Stimulated activated memory B cell treated with anti-CD40 and anti-IgM and Interleukin-4, amounts not matched to agents 10 μg/mL and 1 μg/mL and 100 μg/mL, for 72 hours (primary cell): ENCODE data around the gene LAYN.

Source experiments
- ATAC-seq: fragments of 150-1000 bp; cut with Tn5 transposase; 2 replicates; pipeline ENCODE4 v1.10.0; 2021
- H3K27ac Mint-ChIP-seq: one replicate; pipeline ENCODE4 v1.8.0; 2022; ENCODE audit warnings: mild to moderate bottlenecking, mixed read lengths
- H3K27me3 Mint-ChIP-seq: one replicate; pipeline ENCODE4 v1.8.0; 2022; ENCODE audit warnings: mixed read lengths
- H3K36me3 Mint-ChIP-seq: one replicate; pipeline ENCODE4 v1.8.0; 2022; ENCODE audit warnings: mixed read lengths
- H3K4me1 Mint-ChIP-seq: one replicate; pipeline ENCODE4 v1.8.0; 2022; ENCODE audit warnings: mixed read lengths
- H3K4me3 Mint-ChIP-seq: one replicate; pipeline ENCODE4 v1.8.0; 2022; ENCODE audit warnings: mild to moderate bottlenecking, moderate library complexity, mixed read lengths
- H3K9me3 Mint-ChIP-seq: one replicate; pipeline ENCODE4 v1.8.0; 2022; ENCODE audit warnings: mixed read lengths

The LAYN gene

DNA sequence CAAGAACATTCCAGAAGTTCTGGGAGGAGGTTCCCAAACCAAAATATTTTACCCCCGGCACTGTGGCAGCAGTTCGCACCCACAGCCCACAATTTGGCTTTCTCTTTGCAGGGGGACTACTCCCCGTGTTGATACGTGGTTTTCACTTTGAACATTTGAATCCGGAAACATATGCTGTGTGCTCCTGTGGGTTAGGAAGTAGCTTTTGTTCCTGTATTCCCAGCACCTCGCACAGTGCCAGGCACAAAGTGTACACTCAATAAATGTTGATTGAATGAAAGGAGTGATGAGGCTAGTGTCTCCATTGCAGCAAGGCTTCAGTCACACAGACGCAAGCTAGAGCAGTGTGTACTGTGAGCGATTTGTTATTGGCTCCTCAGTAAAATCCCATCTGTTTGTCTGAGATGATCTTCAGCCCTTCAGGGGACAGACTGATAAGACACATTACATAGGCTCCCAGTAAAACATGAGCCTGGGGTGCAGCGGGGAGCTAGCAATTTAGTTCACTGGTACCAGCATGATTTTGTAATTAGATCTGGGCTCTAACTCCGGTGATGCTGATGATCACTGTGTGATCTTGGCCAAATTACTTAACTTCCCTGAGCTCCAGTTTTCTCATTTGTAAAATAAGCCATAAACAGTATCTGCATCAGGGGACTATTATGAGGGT is 2.2 kb downstream of the LAYN start:
- H3K4me1 Mint-ChIP-seq: peaks cover 9% of the 10 kb centered on the region
- H3K36me3 Mint-ChIP-seq: no peaks in the 10 kb centered on the region
- ATAC-seq: no peak
- no peaks in the 10 kb centered on the region for H3K9me3 Mint-ChIP-seq
- H3K4me3 Mint-ChIP-seq: no peak overlapping the region
- no peak overlapping the region for H3K27ac Mint-ChIP-seq
- H3K27me3 Mint-ChIP-seq: peaks cover 78% of the 10 kb centered on the region

DNA sequence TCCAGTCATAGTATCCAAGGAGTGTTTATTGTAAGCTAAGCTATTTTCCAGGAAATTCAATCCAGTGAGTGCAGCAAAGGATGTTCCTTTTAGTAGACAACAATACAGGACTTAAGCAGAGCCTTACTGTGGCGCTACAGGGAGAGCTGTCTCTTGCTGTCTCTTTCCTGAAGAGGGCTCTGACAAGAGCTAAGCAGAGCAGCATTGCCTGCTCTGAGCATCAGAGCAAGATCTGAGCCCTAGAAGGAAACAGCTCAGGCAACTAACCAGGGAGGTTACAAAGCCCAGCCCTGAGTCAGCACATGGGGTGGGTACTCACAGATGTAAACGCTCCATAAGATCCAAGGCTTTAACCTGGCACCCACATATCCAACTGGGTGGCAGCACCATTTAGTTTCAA is 8.0 kb downstream of the LAYN start:
- H3K9me3 Mint-ChIP-seq: no peaks in the 10 kb centered on the region
- no peaks in the 10 kb centered on the region for H3K36me3 Mint-ChIP-seq
- H3K4me1 Mint-ChIP-seq: peaks cover 10% of the 10 kb centered on the region
- no peak overlapping the region for H3K4me3 Mint-ChIP-seq
- no peak for ATAC-seq
- peaks cover 34% of the 10 kb centered on the region for H3K27me3 Mint-ChIP-seq
- no peak overlapping the region for H3K27ac Mint-ChIP-seq

DNA sequence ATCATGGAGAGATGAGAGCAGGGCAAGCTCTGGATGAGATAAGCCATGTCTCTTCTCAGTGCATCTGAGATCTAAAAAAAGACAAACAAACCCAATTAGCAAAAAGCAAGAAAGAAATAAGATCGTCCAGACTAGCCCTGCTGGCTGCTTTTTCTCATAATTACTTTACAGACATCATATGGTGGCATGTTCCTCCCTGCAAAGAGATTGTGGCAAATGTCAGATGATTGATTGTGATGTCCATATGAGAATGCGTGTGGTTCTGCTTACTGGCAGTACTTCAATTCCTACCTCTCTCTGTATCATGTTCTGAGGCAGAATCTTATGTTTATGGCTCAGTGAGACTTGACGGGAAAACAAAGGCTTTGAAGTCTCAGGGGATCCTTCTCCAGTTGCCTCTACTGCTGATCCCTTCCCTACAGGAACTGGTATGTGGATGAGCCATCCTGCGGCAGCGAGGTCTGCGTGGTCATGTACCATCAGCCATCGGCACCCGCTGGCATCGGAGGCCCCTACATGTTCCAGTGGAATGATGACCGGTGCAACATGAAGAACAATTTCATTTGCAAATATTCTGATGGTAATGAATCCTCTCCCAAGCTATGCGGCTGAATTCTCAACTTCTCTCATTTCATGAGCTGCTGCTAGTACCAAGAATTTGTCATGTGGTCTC is 8.8 kb downstream of the LAYN start:
- Mint-ChIP-seq H3K4me1 (peaks cover 10% of the 10 kb centered on the region), H3K9me3 (no peaks in the 10 kb centered on the region), H3K27ac (no peak overlapping the region), H3K4me3 (no peak overlapping the region), H3K36me3 (no peaks in the 10 kb centered on the region), H3K27me3 (peaks cover 26% of the 10 kb centered on the region)
- no peak for ATAC-seq

DNA sequence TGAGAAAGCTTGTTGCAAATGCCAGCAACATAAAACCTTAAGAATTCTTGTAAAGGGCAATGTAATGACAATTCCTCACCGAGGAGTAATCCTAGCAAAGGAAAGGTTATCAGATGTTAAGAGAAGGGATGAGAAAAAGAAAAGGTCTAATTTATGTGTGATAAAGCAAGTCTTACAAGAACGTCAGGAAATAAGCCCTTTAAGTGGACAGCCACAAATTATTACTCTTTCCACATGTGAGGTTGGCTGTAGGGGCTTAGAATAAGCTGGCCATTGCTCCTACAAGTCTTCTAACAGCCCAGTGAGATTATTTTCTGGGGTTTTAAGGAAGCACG is 9.3 kb downstream of the LAYN start:
- peaks cover 10% of the 10 kb centered on the region for H3K4me1 Mint-ChIP-seq
- no peak for ATAC-seq
- H3K27ac Mint-ChIP-seq: no peak overlapping the region
- H3K36me3 Mint-ChIP-seq: no peaks in the 10 kb centered on the region
- H3K27me3 Mint-ChIP-seq: peaks cover 25% of the 10 kb centered on the region
- no peak overlapping the region for H3K4me3 Mint-ChIP-seq
- no peaks in the 10 kb centered on the region for H3K9me3 Mint-ChIP-seq

DNA sequence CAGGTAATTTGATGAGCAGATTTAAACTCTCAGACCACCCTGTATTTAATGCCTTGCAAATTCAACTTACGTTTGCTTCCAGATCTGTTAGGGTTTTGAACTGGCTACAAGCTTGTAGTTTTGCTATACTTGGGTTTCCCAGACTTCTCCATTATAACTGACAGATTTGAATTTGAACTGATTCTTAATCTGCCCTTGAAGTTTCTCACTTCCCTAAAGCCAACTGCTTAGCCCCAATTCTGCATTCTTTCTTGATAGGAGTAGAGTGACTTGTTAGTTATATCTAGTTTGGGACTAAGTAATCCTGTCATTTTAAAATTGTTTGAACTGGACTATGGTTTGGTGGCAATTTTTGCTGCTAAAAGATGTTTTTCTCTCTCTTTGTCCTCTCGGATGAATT is 9.7 kb downstream of the LAYN start:
- peaks cover 22% of the 10 kb centered on the region for H3K27me3 Mint-ChIP-seq
- ATAC-seq: no peak

DNA sequence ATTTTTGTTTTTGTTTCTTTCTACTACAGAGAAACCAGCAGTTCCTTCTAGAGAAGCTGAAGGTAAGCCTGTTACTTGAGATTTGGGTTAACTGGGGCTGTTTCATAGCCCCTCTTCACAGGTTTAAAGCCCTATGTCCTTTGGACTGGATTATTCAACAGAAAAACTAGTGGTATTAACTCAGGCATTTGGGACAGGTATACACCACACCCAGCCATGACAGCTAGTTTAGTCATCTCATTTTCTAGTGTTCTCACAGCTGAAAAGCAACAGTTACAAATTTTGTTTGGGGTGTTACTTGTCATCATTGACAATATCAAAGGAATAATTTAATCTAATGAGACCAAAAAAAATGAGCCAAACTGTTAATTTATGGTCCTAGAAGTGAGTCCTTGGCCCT is 14.0 kb downstream of the LAYN start:
- Mint-ChIP-seq H3K27me3 (peaks cover 8% of the 10 kb centered on the region), H3K27ac (no peak overlapping the region), H3K4me1 (peaks cover 10% of the 10 kb centered on the region), H3K9me3 (peaks cover 10% of the 10 kb centered on the region), H3K4me3 (no peak overlapping the region), H3K36me3 (no peaks in the 10 kb centered on the region)
- no peak for ATAC-seq

More for the DNA sequence above, 9.7 kb downstream of the LAYN start:
- Mint-ChIP-seq H3K36me3 (no peaks in the 10 kb centered on the region), H3K4me3 (no peak overlapping the region), H3K27ac (no peak overlapping the region), H3K4me1 (peaks cover 10% of the 10 kb centered on the region), H3K9me3 (peaks cover under 1% of the 10 kb centered on the region)

DNA sequence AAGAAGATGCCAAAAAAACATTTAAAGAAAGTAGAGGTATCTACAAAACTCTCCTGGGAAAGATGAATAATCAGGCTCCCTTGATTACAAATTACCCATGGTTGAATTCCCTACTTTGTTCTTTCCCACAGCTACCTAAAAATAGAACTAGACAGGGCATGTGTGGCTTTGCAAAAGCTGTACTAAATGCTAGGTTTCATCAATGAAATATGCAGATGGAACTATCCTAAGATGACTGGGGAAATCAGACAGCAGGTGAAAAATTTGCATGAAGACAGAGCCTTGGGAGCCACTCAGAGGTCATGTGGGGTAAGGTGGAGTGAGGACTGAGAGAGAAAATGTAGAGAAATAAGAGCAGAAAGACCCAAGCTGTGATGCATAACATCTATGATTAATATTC is 14.7 kb downstream of the LAYN start:
- H3K4me3 Mint-ChIP-seq: no peak overlapping the region
- H3K27ac Mint-ChIP-seq: no peak overlapping the region
- peaks cover 3% of the 10 kb centered on the region for H3K4me1 Mint-ChIP-seq
- peaks cover 13% of the 10 kb centered on the region for H3K27me3 Mint-ChIP-seq
- H3K36me3 Mint-ChIP-seq: no peaks in the 10 kb centered on the region
- peaks cover 10% of the 10 kb centered on the region for H3K9me3 Mint-ChIP-seq
- ATAC-seq: no peak

DNA sequence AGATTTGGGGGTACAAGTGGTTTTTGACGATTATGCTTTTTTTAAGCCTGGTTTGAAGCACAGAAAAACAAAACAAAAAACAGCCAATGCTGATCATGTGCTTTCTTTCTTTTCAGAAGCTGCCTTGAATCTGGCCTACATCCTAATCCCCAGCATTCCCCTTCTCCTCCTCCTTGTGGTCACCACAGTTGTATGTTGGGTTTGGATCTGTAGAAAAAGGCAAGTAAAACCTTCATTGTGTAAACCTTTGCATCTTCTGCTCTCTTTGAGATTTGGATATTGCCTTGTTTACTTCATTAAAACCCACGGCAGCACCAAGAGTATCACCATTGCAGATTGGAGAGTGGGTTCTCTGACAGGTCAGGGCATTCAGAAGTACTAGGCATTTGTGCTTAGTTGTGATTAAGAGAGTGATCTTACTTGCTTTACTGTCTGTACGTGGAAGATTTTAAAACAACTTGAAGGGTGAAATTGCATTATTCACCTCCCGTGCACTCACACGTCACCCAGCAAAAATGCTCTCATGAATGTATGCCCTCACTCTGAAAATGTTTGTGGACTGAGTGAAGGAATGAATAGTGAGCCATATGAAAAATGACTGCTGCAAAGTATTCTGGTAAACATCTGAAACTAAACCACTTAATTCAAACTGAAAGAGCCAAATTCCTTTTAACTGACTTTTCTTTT is 17.0 kb downstream of the LAYN start:
- Mint-ChIP-seq H3K27ac (no peak overlapping the region), H3K36me3 (no peaks in the 10 kb centered on the region), H3K4me3 (no peak overlapping the region), H3K27me3 (peaks cover 8% of the 10 kb centered on the region), H3K9me3 (peaks cover 10% of the 10 kb centered on the region), H3K4me1 (no peaks in the 10 kb centered on the region)
- ATAC-seq: no peak

DNA sequence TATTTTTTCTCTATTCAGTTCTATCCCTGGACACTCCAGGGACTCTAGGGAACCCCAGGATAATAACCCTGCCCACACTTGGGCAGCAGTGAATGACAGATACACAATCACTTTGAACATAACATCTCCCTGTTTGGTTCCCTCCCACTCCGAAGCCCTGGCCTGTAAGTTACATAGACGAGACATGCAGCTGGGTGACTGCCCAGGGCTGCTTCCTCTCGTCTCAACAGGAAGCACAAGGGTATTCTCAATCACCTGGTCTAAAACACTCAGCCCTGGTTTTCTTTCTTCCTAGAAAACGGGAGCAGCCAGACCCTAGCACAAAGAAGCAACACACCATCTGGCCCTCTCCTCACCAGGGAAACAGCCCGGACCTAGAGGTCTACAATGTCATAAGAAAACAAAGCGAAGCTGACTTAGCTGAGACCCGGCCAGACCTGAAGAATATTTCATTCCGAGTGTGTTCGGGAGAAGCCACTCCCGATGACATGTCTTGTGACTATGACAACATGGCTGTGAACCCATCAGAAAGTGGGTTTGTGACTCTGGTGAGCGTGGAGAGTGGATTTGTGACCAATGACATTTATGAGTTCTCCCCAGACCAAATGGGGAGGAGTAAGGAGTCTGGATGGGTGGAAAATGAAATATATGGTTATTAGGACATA is 19.4 kb downstream of the LAYN start:
- peaks cover 10% of the 10 kb centered on the region for H3K9me3 Mint-ChIP-seq
- H3K36me3 Mint-ChIP-seq: no peaks in the 10 kb centered on the region
- H3K4me3 Mint-ChIP-seq: no peak overlapping the region
- no peaks in the 10 kb centered on the region for H3K4me1 Mint-ChIP-seq
- H3K27ac Mint-ChIP-seq: no peak overlapping the region
- no peak for ATAC-seq
- H3K27me3 Mint-ChIP-seq: peaks cover 8% of the 10 kb centered on the region

DNA sequence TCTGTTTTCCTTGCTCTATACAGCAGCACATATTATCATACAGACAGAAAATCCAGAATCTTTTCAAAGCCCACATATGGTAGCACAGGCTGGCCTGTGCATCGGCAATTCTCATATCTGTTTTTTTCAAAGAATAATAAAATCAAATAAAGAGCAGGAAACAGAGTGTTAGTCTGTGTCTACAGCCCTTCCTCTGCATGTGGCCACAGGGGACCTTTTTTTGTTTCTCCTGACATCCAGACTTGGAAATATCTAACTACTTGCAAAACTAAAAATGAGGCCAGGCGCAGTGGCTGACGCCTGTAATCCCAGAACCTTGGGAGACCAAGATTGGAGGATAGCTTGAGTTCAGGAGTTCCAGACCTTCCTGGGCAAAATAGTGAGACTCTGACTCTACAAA is 20.3 kb downstream of the LAYN start:
- no peak for ATAC-seq
- H3K27ac Mint-ChIP-seq: no peak overlapping the region
- no peaks in the 10 kb centered on the region for H3K4me1 Mint-ChIP-seq
- peaks cover 6% of the 10 kb centered on the region for H3K9me3 Mint-ChIP-seq
- peaks cover 8% of the 10 kb centered on the region for H3K27me3 Mint-ChIP-seq
- no peak overlapping the region for H3K4me3 Mint-ChIP-seq
- H3K36me3 Mint-ChIP-seq: no peaks in the 10 kb centered on the region

DNA sequence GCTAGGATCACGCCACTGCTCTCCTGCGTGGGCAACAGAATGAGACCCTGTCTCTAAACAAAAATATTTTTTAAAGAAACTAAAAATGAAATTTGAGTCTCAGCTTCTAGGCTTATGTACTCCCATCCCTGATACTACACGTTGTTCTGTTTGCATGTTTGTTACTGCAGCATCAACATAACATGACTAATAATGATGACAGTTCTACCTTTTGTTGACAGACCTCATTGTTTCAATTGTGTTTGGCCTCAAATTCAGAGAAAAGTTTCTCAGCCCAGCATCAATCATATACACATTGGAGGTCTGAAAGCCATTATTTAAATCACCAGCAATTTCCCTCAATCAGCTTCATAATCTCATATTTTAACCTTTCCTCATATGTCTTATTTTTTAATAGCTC is 20.8 kb downstream of the LAYN start:
- Mint-ChIP-seq H3K27me3 (peaks cover 8% of the 10 kb centered on the region), H3K4me1 (no peaks in the 10 kb centered on the region), H3K36me3 (no peaks in the 10 kb centered on the region)

DNA sequence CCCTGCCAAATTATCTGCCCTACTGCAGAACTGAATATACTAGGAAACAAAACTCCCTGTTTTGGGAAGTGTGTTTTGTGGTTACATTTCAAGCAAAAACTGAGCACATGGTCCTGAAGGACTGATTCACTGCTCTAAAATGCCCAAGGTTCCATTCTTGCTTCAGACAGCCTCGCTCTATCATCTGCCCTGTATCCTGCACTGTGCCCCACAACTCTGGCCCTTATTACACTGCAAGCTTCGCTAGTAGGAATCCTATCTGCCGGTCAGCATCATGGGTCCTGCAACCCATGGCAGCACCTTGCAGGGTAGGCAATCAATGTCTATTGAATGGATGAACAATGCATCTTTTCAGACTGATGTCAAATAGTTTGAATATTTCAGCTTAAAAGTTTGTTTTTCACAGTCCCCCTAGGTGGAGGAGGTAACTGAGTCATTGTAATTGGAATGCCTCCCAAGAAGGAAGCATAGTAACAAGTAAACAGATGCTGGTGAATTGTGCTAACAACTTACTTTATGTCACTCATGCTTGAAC is 21.3 kb downstream of the LAYN start:
- Mint-ChIP-seq H3K27me3 (peaks cover 8% of the 10 kb centered on the region), H3K4me3 (no peak overlapping the region)

More for the DNA sequence above, 20.8 kb downstream of the LAYN start:
- Mint-ChIP-seq H3K4me3 (no peak overlapping the region), H3K27ac (no peak overlapping the region), H3K9me3 (peaks cover 6% of the 10 kb centered on the region)
- ATAC-seq: no peak

DNA sequence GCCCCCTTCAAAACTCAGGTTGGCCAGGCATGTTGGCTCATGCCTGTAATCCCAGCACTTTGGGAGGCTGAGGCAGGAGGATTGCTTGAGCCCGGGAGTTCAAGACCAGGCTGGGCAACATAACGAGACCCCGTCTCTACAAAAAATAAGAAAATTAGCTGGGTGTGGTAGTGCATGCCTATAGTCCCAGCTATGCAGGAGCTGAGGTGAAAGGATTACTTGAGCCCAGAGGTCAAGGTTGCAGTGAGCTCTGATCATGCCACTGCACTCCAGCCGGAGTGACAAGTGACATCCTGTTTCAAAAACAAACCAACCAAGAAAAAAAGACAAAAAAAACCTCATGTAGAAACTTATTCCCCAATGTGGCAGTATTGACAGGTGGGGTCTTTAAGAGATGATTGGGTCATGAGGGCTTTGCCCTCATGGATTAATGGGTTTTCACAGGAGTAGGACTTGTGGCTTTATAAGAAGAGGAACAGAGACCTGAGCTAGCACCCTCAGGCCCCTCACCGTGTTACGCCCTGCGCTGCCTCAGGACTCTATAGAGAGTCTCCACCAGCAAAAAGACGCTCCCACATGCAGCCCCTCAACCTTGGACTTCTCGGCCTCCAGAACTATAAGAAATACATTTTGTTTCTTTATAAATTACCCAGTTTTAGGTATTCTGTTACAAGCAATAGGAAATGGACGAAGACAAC is 22.3 kb downstream of the LAYN start:
- no peak for ATAC-seq
- Mint-ChIP-seq H3K27me3 (peaks cover 8% of the 10 kb centered on the region), H3K27ac (no peak overlapping the region), H3K4me3 (no peak overlapping the region), H3K4me1 (no peaks in the 10 kb centered on the region), H3K36me3 (no peaks in the 10 kb centered on the region), H3K9me3 (no peaks in the 10 kb centered on the region)

More for the DNA sequence above, 21.3 kb downstream of the LAYN start:
- H3K4me1 Mint-ChIP-seq: no peaks in the 10 kb centered on the region
- no peaks in the 10 kb centered on the region for H3K36me3 Mint-ChIP-seq
- no peak overlapping the region for H3K27ac Mint-ChIP-seq
- ATAC-seq: no peak
- H3K9me3 Mint-ChIP-seq: peaks cover 1% of the 10 kb centered on the region

DNA sequence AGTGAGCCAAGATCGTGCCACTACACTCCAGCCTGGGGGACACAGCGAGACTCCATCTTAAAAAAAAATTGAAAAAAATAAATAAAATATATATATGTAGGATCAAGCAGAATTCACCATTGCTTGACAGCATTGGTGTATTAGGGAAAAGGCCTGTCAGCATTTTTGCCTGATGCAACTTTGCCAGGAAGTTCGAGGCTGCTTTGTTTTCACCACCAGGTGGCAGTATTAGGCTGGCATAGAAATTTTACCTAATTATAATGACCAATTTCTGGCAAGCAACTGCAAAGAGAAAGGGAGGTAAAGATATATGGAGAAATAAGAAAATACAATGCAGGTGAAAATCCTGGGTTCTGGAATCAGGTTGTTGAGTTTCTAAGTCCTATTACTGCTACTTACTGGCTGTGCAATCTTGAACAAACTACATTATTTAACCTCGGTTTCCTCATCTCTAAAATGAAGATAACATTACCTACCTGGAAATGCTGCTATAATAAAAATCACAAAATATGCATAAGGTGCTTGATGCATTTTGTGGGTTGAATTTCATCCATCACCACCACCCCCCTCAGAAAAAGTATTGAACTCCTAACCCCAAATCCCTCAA is 24.7 kb downstream of the LAYN start:
- ATAC-seq: no peak
- H3K27me3 Mint-ChIP-seq: peaks cover 4% of the 10 kb centered on the region
- no peak overlapping the region for H3K4me3 Mint-ChIP-seq
- no peak overlapping the region for H3K27ac Mint-ChIP-seq
- no peaks in the 10 kb centered on the region for H3K36me3 Mint-ChIP-seq
- H3K9me3 Mint-ChIP-seq: no peaks in the 10 kb centered on the region
- no peaks in the 10 kb centered on the region for H3K4me1 Mint-ChIP-seq
